Adrenal gland (tissue), 12 donors: ENCODE measurements around the gene LRRC8E. TPM values are rescaled to one million over a fixed set of nuclear protein-coding genes. Genes with fewer than 3 reads are reported as not detected.
A peak's percentile ranks its signal among the peaks of the same experiment; 100 is the strongest.
"Not testable (repeated sequence)": the region's sequence is repeated elsewhere in the genome, so short reads cannot be mapped to it uniquely, and the experiment has no call there.

ENCODE experiments used
- DNase-seq, 7 donors: peaks; one replicate each; pipeline ENCODE4 v3.0.0-alpha.2; 2019 to 2020
- H3K27ac ChIP-seq, 5 donors: fragments of 200-600 bp; sonication (generic) in 4 of 5; 1 replicate in 3 of 5; 2 replicates in 2 of 5; pipeline versions ENCODE4 v1.5.1 to v1.8.0; 2016 to 2020; ENCODE audit warnings: mild to moderate bottlenecking in 1 of 5
- H3K27me3 ChIP-seq: fragments of 200-600 bp; 2 replicates; pipeline ENCODE4 v1.8.0; 2021
- H3K36me3 ChIP-seq, 2 donors: fragments of 200-600 bp; replicated peaks in 1 of 2; 1 replicate in 1 of 2; 2 replicates in 1 of 2; pipeline versions ENCODE4 v1.5.1 to v1.8.0; 2018 to 2022
- H3K4me1 ChIP-seq, 2 donors: fragments of 200-600 bp; replicated peaks in 1 of 2; 1 replicate in 1 of 2; 2 replicates in 1 of 2; pipeline versions ENCODE4 v1.5.1 to v1.8.0; 2018 to 2021
- H3K4me3 ChIP-seq, 4 donors: fragments of 200-600 bp; sonication (generic) in 3 of 4; one replicate each; pipeline ENCODE4 v1.5.1; 2016 to 2018
- H3K9me3 ChIP-seq, 3 donors: fragments of 200-600 bp; sonication (generic) in 1 of 3; replicated peaks in 1 of 3; 1 replicate in 2 of 3; 2 replicates in 1 of 3; pipeline versions ENCODE4 v1.5.1 to v1.8.0; 2016 to 2021
- CTCF ChIP-seq, 6 experiments: fragments of 450-650 bp in 4 of 6; fragments of 200-600 bp in 2 of 6; sonication (generic) in 1 of 6; IDR thresholded peaks; 1 replicate in 5 of 6; 2 replicates in 1 of 6; pipeline versions ENCODE4 v1.5.1 to v1.8.0; 2016 to 2021; ENCODE audit warnings: antibody characterized with exemption in 6 of 6, mild to moderate bottlenecking in 2 of 6, moderate library complexity in 1 of 6
- POLR2A ChIP-seq, 2 donors: fragments of 450-650 bp; IDR thresholded peaks; one replicate each; pipeline ENCODE4 v1.6.1; 2017; ENCODE audit warnings: antibody characterized with exemption in 2 of 2, mild to moderate bottlenecking in 2 of 2, moderate library complexity in 1 of 2
- WGBS, 4 donors: extraction: QIAGEN DNeasy Blood & Tissue Kit in 2 of 4; methylation state at CpG; one replicate each; pipeline versions ENCODE4 v1.1.5 to v1.1.7; 2013 to 2017; 5-methylcytosine and 5-hydroxymethylcytosine counted together
- intact Hi-C, 2 donors: fragments of 100-400 bp; cut with DNase I; formaldehyde crosslinking; loops; one replicate each; pipeline versions ENCODE4 v1.14.1 to v1.15.0; 2022 to 2023
- polyA plus RNA-seq, 3 donors: library from polyadenylated mRNA; stranded (reverse); fragments of 200-250 nt in 2 of 3; fragments of 350-450 nt in 1 of 3; fragmentation: Illumina TruSeq in 1 of 3; extraction: RNeasy Lipid Tissue Mini Kit (QIAGEN cat#74804) in 1 of 3; gene quantifications; one replicate each; pipeline ENCODE4 v1.2.3, GENCODE V29; 2013 to 2014
- total RNA-seq, 9 donors: library from RNA; depleted of rRNA in 4 of 9; stranded (reverse); fragments of >200 nt in 4 of 9; fragments of 120-200 nt in 1 of 9; fragmentation: NEBNext Ultra II Directional in 1 of 9; extraction: Animal tissue kit (Norgen Biotek cat#: 25700) in 1 of 9; gene quantifications; one replicate each; pipeline versions ENCODE4 v1.1.0 to v1.2.4, GENCODE V29; 2013 to 2023
- donor health status: healthy with polysubstance abuse.
- donor health status: Bipolar disorder and iron deficiency.
- donor health status: DM: yes; HTN: yes; CAD: no.
- donor health status: DM: no; HTN: no; CAD: no.
- donor health status: DM: no; HTN: no; CAD: no.
- donor health status: DM: yes; HTN: yes; CAD: no.

Gene LRRC8E
- total and polyA plus RNA-seq, 12 donors = 0.67 to 22.9 (median 11.2) TPM

- intact Hi-C loops = no loop called here
- DNase-seq = peak in 5 of 7 donors; percentile 39 to 70 (median 68)
- peak in 2 of 6 experiments; percentile 20 to 30 for TF ChIP-seq CTCF (IDR thresholded peaks at IDR 0.05)
- no peak for TF ChIP-seq POLR2A (IDR thresholded peaks at IDR 0.05)
- Histone ChIP-seq H3K4me3 (no peak overlapping the region), H3K36me3 (peaks cover 0 to 30% of the 10 kb centered on the region in 2 donors), H3K27ac (peak overlapping the region; percentile 75 to 94 (median 84)), H3K4me1 (peaks cover 47 to 54% of the 10 kb centered on the region in 2 donors), H3K9me3 (no peaks in the 10 kb centered on the region), H3K27me3 (no peaks in the 10 kb centered on the region)
- 43 to 62% (median 46%) methylated on average over 9 of the region's 9 CpGs for WGBS, 4 donors
These were observed 40.0 kb downstream of the LRRC8E start for GRCh38 chr19:7928334-7928706.

GRCh38 chr19:7928741-7929701 is 40.7 kb downstream of the LRRC8E start:
- DNase-seq = peak; percentile 70 to 87 (median 82)

GRCh38 chr19:7930030-7930429 is 41.7 kb downstream of the LRRC8E start:
- DNase-seq = peak in 5 of 7 donors; percentile 49 to 83 (median 73)
- H3K4me3 ChIP-seq, H3K27me3 ChIP-seq, H3K9me3 ChIP-seq, intact Hi-C loops: not testable (repeated sequence)
- 59 to 76% (median 70%) methylated on average over 7 to 11 of the region's 11 CpGs for WGBS, 4 donors
- peak overlapping the region; percentile 67 to 94 (median 87) for H3K27ac ChIP-seq
- H3K4me1 ChIP-seq = peaks cover 41 to 47% of the 10 kb centered on the region in 2 donors
- H3K36me3 ChIP-seq = peaks cover 0 to 48% of the 10 kb centered on the region in 2 donors

More at GRCh38 chr19:7928741-7929701, 40.7 kb downstream of the LRRC8E start:
- Histone ChIP-seq H3K36me3 (peaks cover 0 to 37% of the 10 kb centered on the region in 2 donors), H3K4me3 (peak overlapping the region in 1 of 4 donors; percentile 0), H3K9me3 (no peaks in the 10 kb centered on the region), H3K27ac (peak overlapping the region; percentile 80 to 94 (median 87)), H3K4me1 (peaks cover 47 to 54% of the 10 kb centered on the region in 2 donors), H3K27me3 (no peaks in the 10 kb centered on the region)
- intact Hi-C loops = no loop called here
- peak in 1 of 2 donors; percentile 72 for TF ChIP-seq POLR2A (IDR thresholded peaks at IDR 0.05)
- peak in 4 of 6 experiments; percentile 16 to 34 (median 20) for TF ChIP-seq CTCF (IDR thresholded peaks at IDR 0.05)
- 34 to 43% (median 40%) methylated on average over 13 to 24 of the region's 24 CpGs for WGBS, 4 donors

- 85 to 95% (median 90%) methylated on average over 7 of the region's 7 CpGs for WGBS, 4 donors
- peak in 2 of 7 donors; percentile 25 to 30 for DNase-seq
These were observed 42.5 kb downstream of the LRRC8E start for GRCh38 chr19:7930765-7931164.

More at GRCh38 chr19:7930765-7931164, 42.5 kb downstream of the LRRC8E start:
- intact Hi-C loops = no loop called here
- Histone ChIP-seq H3K27ac (peak overlapping the region in 2 of 5 donors; percentile 84 to 94), H3K27me3 (no peaks in the 10 kb centered on the region), H3K9me3 (no peaks in the 10 kb centered on the region), H3K4me1 (peaks cover 35 to 39% of the 10 kb centered on the region in 2 donors), H3K36me3 (peaks cover 0 to 55% of the 10 kb centered on the region in 2 donors), H3K4me3 (no peak overlapping the region)
- TF ChIP-seq CTCF (IDR thresholded peaks at IDR 0.05) (no peak), POLR2A (IDR thresholded peaks at IDR 0.05) (no peak)
